ENCODE results near the gene KLHL36.

DNA sequence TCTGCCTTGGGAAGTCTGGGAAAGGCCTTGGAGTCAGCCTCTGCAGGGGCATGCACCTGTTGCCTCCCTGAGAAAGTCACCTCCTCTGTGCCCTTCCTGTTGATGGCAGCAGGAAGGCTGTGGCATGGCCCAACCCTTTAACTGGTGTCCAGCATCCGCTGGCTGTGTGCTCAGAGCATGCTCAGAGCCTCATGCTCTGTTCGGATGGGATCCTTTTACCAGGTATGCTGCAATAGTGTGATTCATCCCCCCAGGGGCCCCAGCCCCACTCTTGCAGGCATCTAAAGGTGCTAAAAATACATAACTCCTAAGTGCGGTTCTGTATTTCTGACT lies 24.9 kb downstream of the KLHL36 start:
- TF ChIP-seq POLR2A (IDR thresholded peaks at IDR 0.05), result no peak
- TF ChIP-seq, protein P1, sequence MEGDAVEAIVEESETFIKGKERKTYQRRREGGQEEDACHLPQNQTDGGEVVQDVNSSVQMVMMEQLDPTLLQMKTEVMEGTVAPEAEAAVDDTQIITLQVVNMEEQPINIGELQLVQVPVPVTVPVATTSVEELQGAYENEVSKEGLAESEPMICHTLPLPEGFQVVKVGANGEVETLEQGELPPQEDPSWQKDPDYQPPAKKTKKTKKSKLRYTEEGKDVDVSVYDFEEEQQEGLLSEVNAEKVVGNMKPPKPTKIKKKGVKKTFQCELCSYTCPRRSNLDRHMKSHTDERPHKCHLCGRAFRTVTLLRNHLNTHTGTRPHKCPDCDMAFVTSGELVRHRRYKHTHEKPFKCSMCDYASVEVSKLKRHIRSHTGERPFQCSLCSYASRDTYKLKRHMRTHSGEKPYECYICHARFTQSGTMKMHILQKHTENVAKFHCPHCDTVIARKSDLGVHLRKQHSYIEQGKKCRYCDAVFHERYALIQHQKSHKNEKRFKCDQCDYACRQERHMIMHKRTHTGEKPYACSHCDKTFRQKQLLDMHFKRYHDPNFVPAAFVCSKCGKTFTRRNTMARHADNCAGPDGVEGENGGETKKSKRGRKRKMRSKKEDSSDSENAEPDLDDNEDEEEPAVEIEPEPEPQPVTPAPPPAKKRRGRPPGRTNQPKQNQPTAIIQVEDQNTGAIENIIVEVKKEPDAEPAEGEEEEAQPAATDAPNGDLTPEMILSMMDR (IDR thresholded peaks at IDR 0.05), result no peak

All from testis (tissue), 2 donors.